ENCODE results near the gene FRYL.

Gene FRYL

DNA sequence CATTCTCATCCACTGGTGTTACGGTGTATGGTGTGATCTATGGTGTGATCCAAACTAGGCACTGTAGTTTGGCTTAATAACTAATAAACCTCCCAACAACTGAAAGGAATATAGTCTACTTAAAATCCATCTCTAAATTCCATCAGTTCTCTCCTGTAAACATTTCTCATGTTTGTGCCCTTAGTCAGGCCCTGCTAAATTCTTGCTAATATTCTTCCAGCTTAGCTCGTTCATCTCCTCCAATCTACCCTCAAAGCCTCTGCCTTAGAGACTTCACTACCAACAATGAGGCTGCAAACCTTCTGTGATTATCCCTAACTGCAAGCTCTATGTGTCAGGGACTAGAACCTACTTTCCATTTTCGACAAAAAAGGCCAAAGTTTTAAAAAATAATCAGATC is 261.9 kb downstream of the FRYL start:
- in situ Hi-C loops (cut with HindIII; ENCODE audit: low sequenced_read_pairs) = no loop called here
- TF ChIP-seq CTCF (IDR thresholded peaks at IDR 0.05; ENCODE audit: low read depth, low read length, missing control alignments) = no peak
- DNase-seq (ENCODE audit: low read depth) = no peak
- H3K4me3 ChIP-seq (ENCODE audit: low read depth, low read length) = no peak overlapping the region

- DNase-seq (ENCODE audit: low read depth) = peak; percentile 34
- TF ChIP-seq CTCF (IDR thresholded peaks at IDR 0.05; ENCODE audit: low read depth, low read length, missing control alignments) = no peak
- no peak overlapping the region for H3K4me3 ChIP-seq (ENCODE audit: low read depth, low read length)
- in situ Hi-C loops (cut with HindIII; ENCODE audit: low sequenced_read_pairs) = no loop called here
Measured at GRCh38 chr4:48509543-48509942, 270.5 kb downstream of the FRYL start.

DNA sequence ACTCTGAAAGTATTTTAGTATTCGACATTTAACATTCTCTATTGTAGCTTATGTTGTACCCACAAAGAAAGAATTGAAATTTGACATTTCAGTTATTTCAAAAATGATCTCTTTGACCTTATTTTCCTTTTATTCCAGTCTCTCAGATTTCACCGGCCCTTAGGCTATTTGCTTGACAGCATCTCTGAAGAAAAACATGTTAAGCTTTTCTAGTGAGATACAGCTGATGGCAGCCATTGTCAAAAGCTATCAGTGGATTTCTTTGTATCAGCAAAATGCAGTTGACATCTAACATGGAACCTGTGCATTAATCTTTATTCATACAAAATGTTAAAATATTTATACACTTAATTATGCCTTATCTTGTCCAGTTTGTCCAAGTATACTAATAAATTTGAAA is 273.4 kb downstream of the FRYL start:
- in situ Hi-C loops (cut with HindIII; ENCODE audit: low sequenced_read_pairs) = no loop called here
- no peak for TF ChIP-seq CTCF (IDR thresholded peaks at IDR 0.05; ENCODE audit: low read depth, low read length, missing control alignments)
- no peak overlapping the region for H3K4me3 ChIP-seq (ENCODE audit: low read depth, low read length)
- no peak for DNase-seq (ENCODE audit: low read depth)

GRCh38 chr4:48504352-48504751 is 275.7 kb downstream of the FRYL start:
- TF ChIP-seq CTCF (IDR thresholded peaks at IDR 0.05; ENCODE audit: low read depth, low read length, missing control alignments) = no peak
- in situ Hi-C loops (cut with HindIII; ENCODE audit: low sequenced_read_pairs) = no loop called here
- no peak overlapping the region for H3K4me3 ChIP-seq (ENCODE audit: low read depth, low read length)
- no peak for DNase-seq (ENCODE audit: low read depth)

DNA sequence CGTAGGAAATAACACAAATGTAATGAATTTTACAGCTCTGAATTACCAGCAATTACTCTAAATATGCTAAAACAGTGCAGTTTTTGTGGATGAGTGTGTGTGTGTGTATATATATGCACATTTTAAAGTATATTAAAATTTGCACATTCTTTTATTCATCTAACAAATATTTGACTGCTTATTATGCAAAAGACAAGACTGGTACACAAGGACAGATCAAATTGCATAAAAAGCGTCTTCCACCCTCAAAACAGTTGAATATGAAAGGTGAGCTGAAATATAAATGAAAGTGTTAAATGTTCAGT is 276.1 kb downstream of the FRYL start:
- in situ Hi-C loops (cut with HindIII; ENCODE audit: low sequenced_read_pairs) = no loop called here
- DNase-seq (ENCODE audit: low read depth) = no peak
- no peak overlapping the region for H3K4me3 ChIP-seq (ENCODE audit: low read depth, low read length)
- TF ChIP-seq CTCF (IDR thresholded peaks at IDR 0.05; ENCODE audit: low read depth, low read length, missing control alignments) = no peak

DNA sequence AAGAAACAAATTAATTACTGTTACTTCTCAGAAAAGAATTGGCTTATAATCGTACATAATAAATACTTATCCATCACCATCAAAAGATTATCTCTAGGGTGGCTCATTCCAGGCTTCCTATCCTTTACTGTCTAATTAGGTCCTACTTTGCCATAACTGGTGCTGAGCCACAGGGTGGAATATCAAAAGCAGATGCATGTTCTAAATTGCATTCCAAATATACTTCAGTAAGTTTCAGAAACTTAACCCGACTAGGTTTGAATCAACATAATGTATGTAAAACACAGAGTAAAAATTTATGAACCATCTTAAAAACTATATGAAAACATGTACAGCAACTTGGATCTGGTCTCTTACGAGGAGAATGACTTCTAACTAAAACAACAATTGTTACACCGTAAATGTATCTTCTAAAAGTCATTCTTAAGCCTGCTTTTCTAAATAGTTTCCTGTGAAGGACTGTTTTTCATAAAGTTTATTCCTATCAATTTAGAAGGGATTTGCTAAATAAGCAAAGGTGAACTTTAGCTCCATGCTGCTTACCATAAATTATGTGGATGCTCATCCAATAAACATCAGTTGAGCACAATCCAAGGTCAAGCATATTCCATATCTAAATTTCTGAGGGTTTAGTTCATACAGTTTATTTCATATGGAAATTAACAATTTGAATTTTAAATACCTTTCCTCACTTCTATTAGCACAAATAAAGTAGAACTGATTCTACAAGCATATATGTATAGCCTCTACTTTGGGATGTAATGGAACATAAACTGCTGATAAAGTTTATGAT is 276.6 kb downstream of the FRYL start:
- TF ChIP-seq CTCF (IDR thresholded peaks at IDR 0.05; ENCODE audit: low read depth, low read length, missing control alignments) = no peak
- no peak for DNase-seq (ENCODE audit: low read depth)
- in situ Hi-C loops (cut with HindIII; ENCODE audit: low sequenced_read_pairs) = no loop called here
- no peak overlapping the region for H3K4me3 ChIP-seq (ENCODE audit: low read depth, low read length)

Data from astrocyte of the cerebellum (primary cell).